Suppressor macrophage treated with lipopolysaccharide for 4 hours (primary cell): Measurements from ENCODE around the gene SLC5A6.

Experiments used
- DNase-seq: peaks from one replicate; pipeline ENCODE4 v3.0.0-alpha.2; 2020

SLC5A6 gene

DNA sequence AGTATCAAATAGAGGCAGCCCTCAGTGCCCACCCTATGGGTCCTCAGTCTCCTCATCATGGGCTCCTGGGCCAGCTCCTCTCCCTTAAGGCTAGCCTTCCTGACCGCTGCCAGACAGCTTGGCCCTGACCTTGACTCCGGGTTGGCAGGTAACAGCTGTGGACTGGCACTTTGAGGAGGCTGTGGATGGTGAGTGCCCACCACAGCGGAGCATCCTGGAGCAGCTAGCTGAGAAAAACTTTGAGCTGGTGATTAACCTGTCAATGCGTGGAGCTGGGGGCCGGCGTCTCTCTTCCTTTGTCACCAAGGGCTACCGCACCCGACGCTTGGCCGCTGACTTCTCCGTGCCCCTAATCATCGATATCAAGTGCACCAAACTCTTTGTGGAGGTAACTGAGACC is 24.1 kb upstream of the SLC5A6 start:
- no peak for DNase-seq

DNA sequence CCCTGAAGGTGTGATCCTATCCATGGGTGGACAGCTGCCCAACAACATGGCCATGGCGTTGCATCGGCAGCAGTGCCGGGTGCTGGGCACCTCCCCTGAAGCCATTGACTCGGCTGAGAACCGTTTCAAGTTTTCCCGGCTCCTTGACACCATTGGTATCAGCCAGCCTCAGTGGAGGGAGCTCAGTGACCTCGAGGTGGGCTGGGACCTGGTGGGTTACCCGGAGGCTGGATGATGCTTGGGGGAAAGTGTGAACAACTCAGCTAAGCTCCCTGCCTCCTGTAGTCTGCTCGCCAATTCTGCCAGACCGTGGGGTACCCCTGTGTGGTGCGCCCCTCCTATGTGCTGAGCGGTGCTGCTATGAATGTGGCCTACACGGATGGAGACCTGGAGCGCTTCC is 21.3 kb upstream of the SLC5A6 start:
- DNase-seq = no peak

DNA sequence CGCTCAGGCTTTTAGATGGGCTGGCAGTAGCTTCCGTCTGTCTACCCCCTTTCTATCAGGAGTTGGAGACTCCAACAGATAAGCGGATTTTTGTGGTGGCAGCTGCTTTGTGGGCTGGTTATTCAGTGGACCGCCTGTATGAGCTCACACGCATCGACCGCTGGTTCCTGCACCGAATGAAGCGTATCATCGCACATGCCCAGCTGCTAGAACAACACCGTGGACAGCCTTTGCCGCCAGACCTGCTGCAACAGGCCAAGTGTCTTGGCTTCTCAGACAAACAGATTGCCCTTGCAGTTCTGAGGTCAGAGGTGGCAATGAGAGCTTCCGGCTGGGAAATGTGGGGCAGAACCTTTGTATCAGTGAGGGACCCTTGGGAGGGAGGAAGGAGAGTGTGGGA is 19.9 kb upstream of the SLC5A6 start:
- no peak for DNase-seq

DNA sequence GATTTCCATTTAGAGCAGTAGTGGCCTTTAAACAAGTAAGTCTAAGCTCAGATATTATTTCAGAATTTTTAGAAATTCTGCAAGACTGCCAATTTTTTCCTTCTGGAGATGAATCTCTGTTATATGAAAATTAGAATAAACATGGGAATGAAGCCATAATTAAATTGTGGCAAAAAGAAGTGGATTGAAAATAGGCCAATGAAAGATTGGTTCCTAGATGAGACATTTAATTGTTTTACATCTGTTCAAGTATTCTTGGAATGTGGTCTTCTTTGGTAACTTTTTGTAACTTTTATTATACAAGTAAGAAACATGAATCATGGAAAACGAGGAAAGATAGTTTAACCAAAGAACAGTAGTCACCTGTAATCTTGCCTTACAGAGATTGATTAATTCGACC is 15.4 kb upstream of the SLC5A6 start:
- DNase-seq = no peak

DNA sequence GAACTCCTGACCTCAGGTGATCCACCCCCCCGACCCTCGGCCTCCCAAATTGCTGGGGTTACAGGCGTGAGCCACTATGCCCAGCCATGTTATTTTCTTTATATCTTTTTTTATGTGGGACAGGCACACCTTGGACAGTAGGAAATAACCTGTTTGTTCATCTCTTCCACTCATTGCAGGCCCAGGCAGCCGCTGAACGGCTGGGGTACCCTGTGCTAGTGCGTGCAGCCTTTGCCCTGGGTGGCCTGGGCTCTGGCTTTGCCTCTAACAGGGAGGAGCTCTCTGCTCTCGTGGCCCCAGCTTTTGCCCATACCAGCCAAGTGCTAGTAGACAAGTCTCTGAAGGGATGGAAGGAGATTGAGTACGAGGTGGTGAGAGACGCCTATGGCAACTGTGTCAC is 13.5 kb upstream of the SLC5A6 start:
- DNase-seq = no peak

DNA sequence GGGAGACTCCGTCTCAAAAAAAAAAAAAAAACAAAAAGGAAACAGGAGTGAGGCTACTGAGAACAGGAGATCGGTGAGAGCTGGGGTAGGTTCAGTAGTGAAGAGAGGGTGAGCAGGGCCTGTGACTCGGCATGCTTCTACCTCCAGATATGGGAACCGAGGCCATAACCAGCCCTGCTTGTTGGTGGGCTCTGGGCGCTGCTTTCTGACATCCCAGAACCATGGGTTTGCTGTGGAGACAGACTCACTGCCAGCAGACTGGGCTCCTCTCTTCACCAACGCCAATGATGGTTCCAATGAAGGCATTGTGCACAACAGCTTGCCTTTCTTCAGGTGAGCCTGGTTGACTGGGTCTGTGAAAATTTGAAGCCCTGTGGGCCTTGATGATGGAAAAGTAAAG is 11.3 kb upstream of the SLC5A6 start:
- DNase-seq = no peak

DNA sequence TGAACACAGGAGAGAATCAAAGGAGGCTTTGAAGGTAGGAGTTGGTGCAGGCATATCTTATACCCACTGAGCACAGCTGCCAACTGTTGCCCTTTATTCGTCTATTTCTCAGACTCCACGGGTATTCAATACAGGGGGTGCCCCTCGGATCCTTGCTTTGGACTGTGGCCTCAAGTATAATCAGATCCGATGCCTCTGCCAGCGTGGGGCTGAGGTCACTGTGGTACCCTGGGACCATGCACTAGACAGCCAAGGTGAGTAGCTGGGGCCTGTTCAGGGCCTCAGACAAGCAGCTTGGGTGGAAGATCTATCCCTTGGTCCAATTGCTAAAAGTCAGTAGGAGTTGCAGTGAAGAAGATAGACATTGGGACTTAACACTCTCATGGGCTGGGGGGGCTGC is 10.3 kb upstream of the SLC5A6 start:
- no peak for DNase-seq

DNA sequence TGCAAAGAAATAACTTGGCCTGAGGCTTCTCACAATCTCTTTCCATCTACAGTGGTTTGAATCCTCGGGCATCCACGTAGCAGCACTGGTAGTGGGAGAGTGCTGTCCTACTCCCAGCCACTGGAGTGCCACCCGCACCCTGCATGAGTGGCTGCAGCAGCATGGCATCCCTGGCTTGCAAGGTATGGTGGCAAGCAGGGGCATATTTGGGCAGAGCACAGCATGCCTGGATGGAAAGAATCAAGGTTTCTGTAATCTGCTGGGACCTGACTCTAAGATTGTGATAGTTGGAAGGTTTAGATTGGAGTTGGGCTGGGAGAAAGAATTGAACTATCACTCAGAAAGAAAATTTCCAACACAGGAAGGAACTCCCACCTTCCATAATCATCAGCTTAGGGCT is 9.1 kb upstream of the SLC5A6 start:
- DNase-seq = no peak

DNA sequence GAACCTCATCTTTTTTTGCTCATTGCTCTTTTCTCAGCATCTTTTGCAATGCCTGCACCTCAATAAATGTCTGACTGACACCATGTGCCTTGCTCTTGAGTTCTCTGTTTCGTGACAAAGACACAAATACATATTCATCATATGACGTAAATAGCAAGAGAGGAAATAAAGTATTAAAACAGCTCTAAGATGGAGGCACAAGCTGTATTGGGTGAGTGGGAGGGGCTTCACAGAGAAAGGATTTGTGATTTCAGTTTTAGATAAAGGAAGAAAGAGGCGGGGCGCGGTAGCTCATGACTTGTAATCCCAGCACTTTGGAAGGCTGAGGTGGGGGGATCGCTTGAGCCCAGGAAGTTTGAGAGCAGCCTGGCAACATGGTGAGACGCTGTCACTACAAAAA is 8.0 kb upstream of the SLC5A6 start:
- no peak for DNase-seq

DNA sequence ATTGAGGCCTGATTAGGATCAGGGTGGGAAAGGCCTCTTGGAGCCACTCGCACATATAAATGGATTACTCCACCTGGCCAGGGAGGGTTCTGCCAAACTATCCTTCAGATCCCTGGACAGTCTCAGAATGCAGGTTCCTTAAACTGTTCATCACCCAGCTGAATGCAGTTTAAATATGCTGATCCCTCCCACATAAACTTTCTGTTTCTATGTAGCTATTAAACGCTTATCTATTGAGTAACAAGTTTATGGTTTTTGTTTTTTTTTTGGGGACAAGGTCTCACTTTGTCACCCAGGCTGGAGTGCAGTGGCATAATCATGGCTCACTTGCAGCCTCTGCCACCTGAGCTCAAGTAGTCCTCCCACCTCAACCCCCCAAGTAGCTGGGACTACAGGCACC is 7.0 kb upstream of the SLC5A6 start:
- peak; percentile 13 for DNase-seq

DNA sequence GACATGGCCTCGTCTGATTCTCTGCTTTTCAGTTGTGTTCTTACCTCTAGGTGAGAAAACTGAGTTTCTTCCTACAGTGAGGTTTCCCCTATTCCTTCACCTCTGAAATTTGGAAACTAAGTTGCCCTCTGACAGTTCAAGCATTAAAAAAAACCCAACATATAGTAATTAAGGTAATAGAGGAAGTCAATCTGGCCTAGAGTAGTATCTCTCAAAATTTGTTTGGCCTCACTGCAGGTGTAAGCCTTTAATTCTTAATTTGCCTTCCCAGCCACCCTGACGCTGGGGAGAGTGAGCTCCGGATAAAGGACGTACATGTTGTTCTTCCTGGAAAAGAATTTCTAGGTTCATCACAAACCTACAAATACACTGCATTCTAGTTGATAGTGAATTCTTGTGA is 6.5 kb upstream of the SLC5A6 start:
- DNase-seq = no peak

DNA sequence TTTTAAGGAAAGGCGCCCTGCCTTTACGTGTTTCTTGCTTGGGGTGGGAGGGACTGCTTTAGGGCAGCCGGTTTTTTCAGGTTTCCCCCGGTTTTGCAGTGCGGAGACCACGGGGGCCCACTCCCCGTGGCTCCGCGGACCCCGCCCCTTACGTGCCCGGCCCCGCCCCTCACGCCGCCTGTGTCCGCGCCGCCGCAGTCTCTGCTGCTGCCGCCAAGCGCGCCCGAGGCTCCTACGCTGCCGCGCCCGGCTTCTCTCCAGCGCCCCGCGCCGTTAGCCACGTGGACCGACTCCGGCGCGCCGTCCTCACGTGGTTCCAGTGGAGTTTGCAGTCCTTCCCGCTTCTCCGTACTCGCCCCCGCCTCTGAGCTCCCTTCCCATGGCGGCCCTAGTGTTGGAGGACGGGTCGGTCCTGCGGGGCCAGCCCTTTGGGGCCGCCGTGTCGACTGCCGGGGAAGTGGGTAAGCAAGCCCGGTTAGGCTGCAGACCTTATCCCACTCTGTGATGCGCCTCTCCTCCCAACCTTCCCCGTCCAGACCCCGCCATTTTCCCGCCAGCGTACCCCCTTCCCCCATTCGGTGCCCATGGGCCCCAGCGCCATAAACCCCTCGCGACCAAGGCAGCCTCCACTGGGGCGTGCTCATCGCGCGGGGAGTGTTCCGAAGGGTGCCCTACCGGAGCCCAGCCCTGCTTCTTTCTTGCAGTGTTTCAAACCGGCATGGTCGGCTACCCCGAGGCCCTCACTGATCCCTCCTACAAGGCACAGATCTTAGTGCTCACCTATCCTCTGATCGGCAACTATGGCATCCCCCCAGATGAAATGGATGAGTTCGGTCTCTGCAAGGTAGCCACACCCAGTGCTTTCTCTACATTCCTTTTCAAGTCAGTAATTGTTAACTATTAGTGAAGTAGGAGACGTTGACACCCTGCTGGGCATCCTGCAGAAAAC is 5.4 kb upstream of the SLC5A6 start, which contains the start of gene CAD:
Gene CAD (plus strand): TSS at position 197 of the 949 bp plus-strand sequence. CDS start 183 bp downstream, at position 380.
- peak; percentile 92 for DNase-seq

DNA sequence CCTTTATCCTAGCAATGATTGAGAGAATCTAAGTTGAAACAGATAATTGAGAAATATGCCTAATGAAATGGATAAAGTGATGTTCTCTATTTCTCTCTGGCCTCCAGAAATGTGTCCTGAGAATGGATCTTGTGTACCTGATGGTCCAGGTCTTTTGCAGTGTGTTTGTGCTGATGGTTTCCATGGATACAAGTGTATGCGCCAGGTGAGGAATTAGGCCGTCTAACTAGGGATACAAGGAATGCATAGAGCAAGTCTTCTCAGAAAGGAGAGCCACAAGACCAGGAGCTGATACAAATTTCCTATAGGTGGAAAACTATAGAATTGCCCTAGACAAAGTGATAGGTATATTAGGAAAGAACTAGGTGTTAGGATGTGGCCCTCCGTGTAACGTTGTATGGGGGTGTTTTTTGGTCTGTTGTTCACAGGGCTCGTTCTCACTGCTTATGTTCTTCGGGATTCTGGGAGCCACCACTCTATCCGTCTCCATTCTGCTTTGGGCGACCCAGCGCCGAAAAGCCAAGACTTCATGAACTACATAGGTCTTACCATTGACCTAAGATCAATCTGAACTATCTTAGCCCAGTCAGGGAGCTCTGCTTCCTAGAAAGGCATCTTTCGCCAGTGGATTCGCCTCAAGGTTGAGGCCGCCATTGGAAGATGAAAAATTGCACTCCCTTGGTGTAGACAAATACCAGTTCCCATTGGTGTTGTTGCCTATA is 4.5 kb upstream of the SLC5A6 start:
- no peak for DNase-seq

DNA sequence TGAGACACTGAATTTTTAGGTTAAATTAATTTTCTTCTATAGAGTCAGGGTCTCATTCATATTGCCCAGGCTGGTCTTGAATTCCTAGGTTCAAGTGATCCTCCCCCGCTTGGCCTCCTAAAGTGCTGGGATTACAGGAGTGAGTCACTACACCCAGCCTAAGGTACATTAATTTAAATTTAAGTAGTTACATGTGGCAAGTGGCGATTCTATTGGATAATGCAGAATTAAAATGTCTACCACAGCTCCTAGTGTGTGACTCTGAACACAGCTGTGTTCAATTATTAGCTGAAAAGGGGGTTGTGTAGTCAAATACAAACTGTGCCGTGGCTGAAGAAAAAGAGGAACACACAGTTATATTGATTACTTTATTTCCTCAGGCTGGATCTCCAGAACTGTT is 2.9 kb upstream of the SLC5A6 start:
- DNase-seq = no peak

DNA sequence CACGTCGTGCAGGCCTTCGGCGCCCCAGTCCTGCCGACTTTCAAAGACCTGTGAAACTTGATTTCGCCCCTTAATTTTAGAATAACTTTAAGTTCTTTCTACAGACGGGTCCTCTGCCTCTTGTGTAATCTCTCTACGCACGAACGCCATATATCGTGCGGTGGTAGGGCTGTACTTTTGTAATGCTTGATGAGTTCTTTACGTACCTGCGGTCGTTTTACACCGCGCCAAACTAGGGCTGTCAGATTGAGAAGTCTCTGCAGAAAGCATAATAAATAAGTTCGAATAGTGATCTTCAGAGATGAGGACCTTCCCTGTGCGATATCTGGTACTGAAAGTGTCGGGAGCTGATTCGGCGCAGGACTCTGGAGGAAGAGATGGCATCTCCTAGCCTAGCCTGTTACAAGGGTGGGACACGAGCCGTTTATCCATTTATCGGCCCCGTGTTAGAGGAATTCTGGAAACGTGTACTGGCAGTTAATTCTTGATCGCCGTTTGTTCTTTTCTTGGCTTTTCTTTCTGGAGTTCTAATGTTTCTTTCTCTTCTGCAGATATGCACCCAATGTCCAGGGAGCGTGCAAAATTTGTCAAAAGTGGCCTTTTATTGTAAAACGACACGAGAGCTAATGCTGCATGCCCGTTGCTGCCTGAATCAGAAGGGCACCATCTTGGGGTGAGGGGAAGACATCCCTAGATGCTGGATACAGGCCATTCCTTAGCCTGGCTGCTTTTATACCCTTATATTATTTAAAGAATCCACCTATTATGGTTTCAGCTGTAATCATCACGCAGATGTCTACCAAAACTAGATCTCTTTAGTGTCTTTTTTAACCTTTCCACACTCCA is 781 bp upstream of the SLC5A6 start:
- DNase-seq = peak; percentile 61

DNA sequence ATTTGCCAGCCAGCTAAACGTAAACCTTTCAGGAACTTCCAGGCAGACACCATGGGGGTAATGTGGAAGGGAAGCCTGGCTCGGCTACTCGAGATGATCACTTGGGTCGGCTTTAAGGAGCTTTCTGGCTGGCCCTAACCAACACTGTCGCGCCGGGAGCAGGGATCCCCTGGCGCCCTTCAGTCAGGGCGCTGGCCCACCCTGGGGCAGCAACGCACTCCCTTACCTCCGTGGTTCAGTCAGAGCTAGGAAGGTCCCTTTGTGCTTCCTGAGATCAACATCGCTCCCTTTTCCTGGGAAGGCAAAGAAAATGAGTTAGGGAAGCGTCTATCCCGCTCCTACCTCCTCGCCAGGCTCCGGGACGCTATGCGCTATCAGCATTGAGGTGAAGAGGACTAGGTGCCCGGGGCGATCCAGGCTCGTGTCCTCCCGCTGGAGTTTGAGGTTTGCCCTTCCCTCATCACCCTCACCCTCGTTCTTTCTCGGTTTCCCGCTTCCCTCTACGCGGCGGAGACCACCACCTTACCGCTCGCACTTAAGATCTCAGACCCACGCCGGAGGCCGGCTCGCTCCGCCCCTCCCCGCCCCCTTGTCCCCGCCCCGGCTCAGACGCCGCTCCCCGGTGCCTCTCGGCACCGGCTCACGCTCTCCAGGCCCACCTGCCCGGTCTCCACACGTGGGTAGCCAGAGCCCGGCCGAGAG is 676 bp downstream of the SLC5A6 start:
- DNase-seq = no peak

DNA sequence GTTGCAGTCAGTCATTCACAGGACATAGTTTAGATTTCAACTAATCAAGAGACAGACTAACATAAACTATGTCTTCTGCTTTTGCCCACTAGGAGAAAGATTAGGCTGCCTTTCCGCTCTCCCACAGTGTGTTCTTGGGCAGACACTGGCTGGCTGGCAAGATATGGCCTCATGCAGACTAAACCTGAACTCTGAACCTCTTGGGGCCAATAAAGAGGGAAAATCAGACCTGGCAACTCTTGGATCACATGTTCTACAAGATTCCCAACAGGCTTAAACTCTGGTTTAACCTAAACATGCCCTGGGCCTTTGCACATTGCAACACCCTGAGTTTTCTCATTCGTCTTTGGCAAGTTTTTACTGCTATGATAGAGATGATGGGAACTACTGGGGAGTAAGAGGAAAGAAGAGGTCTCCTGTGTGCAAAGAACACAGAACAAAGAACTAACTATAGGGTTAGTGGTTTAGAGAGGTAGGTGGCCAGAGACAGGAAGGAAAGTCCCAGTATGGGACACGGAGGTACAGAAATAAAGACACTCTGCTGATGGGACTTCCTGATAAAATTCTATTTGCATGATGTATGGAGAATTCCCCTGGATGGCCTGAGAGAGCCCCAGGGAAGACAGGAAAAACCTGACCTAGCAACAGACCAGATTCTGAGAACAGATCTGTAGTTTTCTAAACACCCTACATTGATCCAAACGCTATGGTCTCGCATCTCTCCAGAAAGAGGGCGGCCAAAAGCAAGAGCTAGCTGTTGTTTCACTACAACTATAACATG is 2.3 kb downstream of the SLC5A6 start:
- DNase-seq = no peak

DNA sequence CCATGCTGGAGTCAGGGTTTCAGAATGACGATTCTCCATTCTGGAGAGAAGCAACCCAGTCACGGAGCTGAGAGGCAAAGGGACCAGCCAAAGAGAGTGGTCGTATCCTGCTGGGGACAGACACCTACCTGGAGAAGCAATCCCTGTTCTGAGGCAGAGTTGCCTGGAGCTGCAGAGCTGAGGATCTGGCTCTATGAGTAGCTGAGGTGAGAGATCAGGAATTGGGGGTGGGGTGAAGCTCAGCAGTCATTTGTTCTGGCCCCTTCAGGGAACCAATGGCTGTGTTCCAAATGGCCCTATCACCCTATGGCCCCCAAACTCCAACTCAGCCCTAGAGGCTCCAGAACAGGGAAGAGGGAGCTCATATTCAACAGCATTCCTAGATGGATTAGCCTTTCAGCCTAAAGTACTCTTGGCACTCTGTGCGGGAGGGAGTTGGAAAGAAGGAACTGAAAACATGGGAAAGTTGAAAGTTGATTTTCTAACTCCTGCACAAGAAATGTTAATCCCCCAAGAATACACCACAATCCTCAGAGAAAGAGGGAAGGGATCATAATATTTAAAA is 3.5 kb downstream of the SLC5A6 start:
- DNase-seq = no peak

DNA sequence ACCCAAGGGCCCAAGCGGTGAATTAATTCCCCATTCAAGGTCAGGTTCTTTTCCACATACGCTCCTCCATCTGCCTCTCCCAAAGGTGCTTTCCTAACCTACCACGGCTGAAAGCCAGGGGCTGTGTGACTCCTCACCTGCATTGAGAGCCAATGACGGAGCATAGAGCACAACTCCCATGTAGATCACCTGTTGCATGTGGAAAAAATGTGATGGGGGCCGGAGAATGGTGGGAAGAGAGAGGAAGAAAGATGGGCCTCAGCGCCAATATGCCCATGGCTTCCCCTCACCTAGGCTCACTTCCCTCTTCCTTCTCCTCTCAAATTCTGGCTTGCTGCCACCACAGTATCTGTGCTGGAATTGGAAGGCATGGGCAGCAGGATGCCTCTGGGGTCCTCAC is 5.7 kb downstream of the SLC5A6 start:
- DNase-seq = no peak

DNA sequence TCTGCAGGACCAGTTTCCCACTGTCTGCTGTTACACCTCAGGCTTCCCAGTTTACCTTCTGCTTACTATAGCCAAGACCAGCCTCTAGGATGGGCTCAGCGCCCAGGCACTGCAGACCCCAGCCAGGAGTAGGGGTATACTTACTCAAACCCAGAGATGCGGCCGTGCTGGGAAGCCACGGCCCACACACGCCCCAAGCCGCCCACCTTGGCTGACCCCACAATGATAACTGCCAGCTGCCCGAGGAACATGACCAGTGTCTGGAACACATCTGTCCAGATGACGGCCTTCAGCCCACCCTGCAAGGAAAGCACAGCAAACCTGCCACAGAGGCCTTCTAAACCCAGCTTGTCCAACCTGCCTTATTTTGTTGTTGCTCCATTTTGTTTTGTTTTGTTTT is 6.9 kb downstream of the SLC5A6 start:
- no peak for DNase-seq

DNA sequence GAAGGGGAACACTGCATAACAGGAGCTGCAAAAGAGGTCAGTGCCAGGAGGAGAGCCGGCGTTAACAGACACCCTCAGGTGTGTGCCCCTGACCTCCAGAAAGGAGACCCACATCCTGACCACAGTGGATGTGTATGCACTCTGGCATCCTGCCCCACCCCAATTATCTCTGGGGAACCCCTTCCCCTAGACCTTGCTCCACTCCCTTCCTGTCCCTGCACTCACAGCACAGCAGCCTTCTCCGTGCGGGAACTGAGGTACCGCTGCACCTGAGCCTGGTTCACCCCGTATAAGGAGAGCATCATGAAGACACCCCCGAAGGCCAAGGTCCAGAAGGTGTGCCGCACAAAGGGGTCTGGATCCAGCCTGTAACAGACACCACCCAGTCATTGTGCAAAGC is 7.5 kb downstream of the SLC5A6 start:
- no peak for DNase-seq
